ENCODE data around the gene AQP12A. TPM values are rescaled to one million over a fixed set of nuclear protein-coding genes. Genes with fewer than 3 reads are reported as not detected.
A peak's percentile ranks its signal among the peaks of the same experiment; 100 is the strongest.

AQP12A gene
- total and polyA plus RNA-seq, 2 experiments from 2014 or later: not detected

- no peak for TF ChIP-seq JUNB (IDR thresholded peaks at IDR 0.05; ENCODE audit: unreplicated experiment)
- TF ChIP-seq STAT1 (IDR thresholded peaks at IDR 0.05; ENCODE audit: unreplicated experiment): no peak
- Histone ChIP-seq H3K79me2 (replicated peaks; ENCODE audit: insufficient read depth) (no peaks in the 10 kb centered on the region), H3K4me2 (no peak overlapping the region), H4K20me1 (replicated peaks; ENCODE audit: insufficient read depth) (no peaks in the 10 kb centered on the region; the same call in 1 of the 2 replicates), H3F3A (replicated peaks; ENCODE audit: low read depth) (no peaks in the 10 kb centered on the region), H3K27me3 (ENCODE audit: insufficient read depth) (no peaks in the 10 kb centered on the region), H3K9me2 (ENCODE audit: insufficient read depth) (no peaks in the 10 kb centered on the region), H3K27ac (ENCODE audit: low read depth) (no peak overlapping the region), H3K4me3 (no peak overlapping the region), H2AFZ (no peak overlapping the region), H3K36me3 (ENCODE audit: insufficient read depth) (peaks cover 6% of the 10 kb centered on the region; the same call in 1 of the 2 replicates), H3K4me1 (ENCODE audit: insufficient read depth) (no peaks in the 10 kb centered on the region)
- ATAC-seq (no peak), DNase-seq (ENCODE audit: low spot score) (no peak)
- Mint-ChIP-seq H3K27me3 (ENCODE audit: insufficient read depth, low read depth, poor library complexity) (peaks cover 26% of the 10 kb centered on the region), H3K36me3 (ENCODE audit: low read depth) (peaks cover 55% of the 10 kb centered on the region), H3K4me3 (no peak overlapping the region), H3K4me1 (no peaks in the 10 kb centered on the region), H3K9me3 (peaks cover 1% of the 10 kb centered on the region; the same call in 1 of the 3 replicates), H3K27ac (no peak overlapping the region)
These were observed 27.3 kb downstream of the AQP12A start for GRCh38 chr2:240718896-240719490.

- H3K36me3 Mint-ChIP-seq (ENCODE audit: low read depth): peaks cover 57% of the 10 kb centered on the region
- Histone ChIP-seq H3K27me3 (ENCODE audit: insufficient read depth) (no peaks in the 10 kb centered on the region), H3K27ac (ENCODE audit: low read depth) (no peak overlapping the region), H3K4me2 (no peak overlapping the region), H4K20me1 (replicated peaks; ENCODE audit: insufficient read depth) (no peaks in the 10 kb centered on the region; the same call in 1 of the 2 replicates), H3K9me2 (ENCODE audit: insufficient read depth) (no peaks in the 10 kb centered on the region), H3K4me3 (no peak overlapping the region), H3K36me3 (ENCODE audit: insufficient read depth) (peaks cover 6% of the 10 kb centered on the region; the same call in 1 of the 2 replicates), H3K79me2 (replicated peaks; ENCODE audit: insufficient read depth) (no peaks in the 10 kb centered on the region), H3K4me1 (ENCODE audit: insufficient read depth) (no peaks in the 10 kb centered on the region), H2AFZ (no peak overlapping the region), H3F3A (replicated peaks; ENCODE audit: low read depth) (no peaks in the 10 kb centered on the region)
- no peaks in the 10 kb centered on the region for H3K4me1 Mint-ChIP-seq
- TF ChIP-seq EZH2 (IDR thresholded peaks at IDR 0.05; ENCODE audit: low read depth, unreplicated experiment) (no peak), JUNB (IDR thresholded peaks at IDR 0.05; ENCODE audit: unreplicated experiment) (no peak), NANOG (IDR thresholded peaks at IDR 0.05; ENCODE audit: borderline replicate concordance) (no peak)
- H3K4me3 Mint-ChIP-seq: no peak overlapping the region
- H3K27ac Mint-ChIP-seq: peak overlapping the region; percentile 47
- ATAC-seq (no peak), DNase-seq (ENCODE audit: low spot score) (no peak)
- H3K27me3 Mint-ChIP-seq (ENCODE audit: insufficient read depth, low read depth, poor library complexity): peaks cover 33% of the 10 kb centered on the region
- peaks cover 4% of the 10 kb centered on the region; the same call in 1 of the 3 replicates for H3K9me3 Mint-ChIP-seq
These were observed 28.2 kb downstream of the AQP12A start for GRCh38 chr2:240719676-240720545.

- no peak for DNase-seq (ENCODE audit: low spot score)
- no peak overlapping the region for H3K4me3 ChIP-seq
- no peak overlapping the region for H3K4me2 ChIP-seq
- ATAC-seq: no peak
- Mint-ChIP-seq H3K27ac (peak overlapping the region; percentile 47; the same call in 1 of the 2 replicates), H3K36me3 (ENCODE audit: low read depth) (peaks cover 51% of the 10 kb centered on the region), H3K4me1 (no peaks in the 10 kb centered on the region), H3K27me3 (ENCODE audit: insufficient read depth, low read depth, poor library complexity) (peaks cover 31% of the 10 kb centered on the region), H3K9me3 (peaks cover 4% of the 10 kb centered on the region; the same call in 1 of the 3 replicates), H3K4me3 (no peak overlapping the region)
- no peaks in the 10 kb centered on the region; the same call in 1 of the 2 replicates for H4K20me1 ChIP-seq (replicated peaks; ENCODE audit: insufficient read depth)
- peaks cover 11% of the 10 kb centered on the region; the same call in 1 of the 2 replicates for H3K36me3 ChIP-seq (ENCODE audit: insufficient read depth)
- no peaks in the 10 kb centered on the region for H3K4me1 ChIP-seq (ENCODE audit: insufficient read depth)
- H3K27me3 ChIP-seq (ENCODE audit: insufficient read depth): no peaks in the 10 kb centered on the region
- no peaks in the 10 kb centered on the region for H3K9me2 ChIP-seq (ENCODE audit: insufficient read depth)
- H3K79me2 ChIP-seq (replicated peaks; ENCODE audit: insufficient read depth): no peaks in the 10 kb centered on the region
- H3F3A ChIP-seq (replicated peaks; ENCODE audit: low read depth): no peaks in the 10 kb centered on the region
- H2AFZ ChIP-seq: no peak overlapping the region
- no peak overlapping the region for H3K27ac ChIP-seq (ENCODE audit: low read depth)
- TF ChIP-seq EZH2 (IDR thresholded peaks at IDR 0.05; ENCODE audit: low read depth, unreplicated experiment) (no peak), NANOG (IDR thresholded peaks at IDR 0.05; ENCODE audit: borderline replicate concordance) (no peak), ZNF331 (CRISPR knock-in tag; IDR thresholded peaks at IDR 0.05; ENCODE audit: low read depth) (no peak), ETS1 (IDR thresholded peaks at IDR 0.05) (no peak), CTCF (conservative IDR thresholded peaks at IDR 0.05; ENCODE audit: low read depth in 2 of 2) (no peak), POLR2AphosphoS5 (IDR thresholded peaks at IDR 0.05; ENCODE audit: low read depth) (no peak), ZNF114 (CRISPR knock-in tag; IDR thresholded peaks at IDR 0.05) (no peak)
These were observed 29.3 kb downstream of the AQP12A start for GRCh38 chr2:240720686-240721595.
